Mesothelial cell of epicardium (in vitro differentiated cells): ENCODE measurements around the gene POLK. TPM values are rescaled to one million over a fixed set of nuclear protein-coding genes. Genes with fewer than 3 reads are reported as not detected.
"Not testable (repeated sequence)": the region's sequence is repeated elsewhere in the genome, so short reads cannot be mapped to it uniquely, and the experiment has no call there.

Experiments
- DNase-seq, 2 experiments: peaks; one replicate each; pipeline ENCODE4 v3.0.0; 2021; ENCODE audit warnings: low spot score in 2 of 2; ENCODE audit not compliant: unreplicated experiment in 2 of 2
- H3K27ac Mint-ChIP-seq: 2 replicates; pipeline ENCODE4 v1.8.0; 2021; ENCODE audit warnings: mixed read lengths
- H3K27me3 Mint-ChIP-seq: 2 replicates; pipeline ENCODE4 v1.8.0; 2021; ENCODE audit warnings: low read depth, mixed read lengths
- H3K36me3 Mint-ChIP-seq: 2 replicates; pipeline ENCODE4 v1.8.0; 2021; ENCODE audit warnings: mixed read lengths
- H3K4me1 Mint-ChIP-seq: 2 replicates; pipeline ENCODE4 v1.8.0; 2021; ENCODE audit warnings: mixed read lengths
- H3K4me3 Mint-ChIP-seq: 2 replicates; pipeline ENCODE4 v1.8.0; 2021; ENCODE audit warnings: mild to moderate bottlenecking, moderate library complexity, mixed read lengths
- H3K9me3 Mint-ChIP-seq: 2 replicates; pipeline ENCODE4 v1.8.0; 2021; ENCODE audit warnings: mixed read lengths
- total RNA-seq: library from RNA; stranded (reverse); gene quantifications from 3 replicates; pipeline ENCODE4 v1.2.1, GENCODE V29; 2021
- TF ChIP-seq, protein P1 (sequence below): fragments of 200-600 bp; sonication (generic); IDR thresholded peaks from one replicate; pipeline ENCODE4 v1.5.0; 2021; ENCODE audit warnings: antibody characterized with exemption; ENCODE audit not compliant: unreplicated experiment

Gene POLK
- total RNA-seq, 1 donor from 2014 or later: 29.2 TPM

DNA sequence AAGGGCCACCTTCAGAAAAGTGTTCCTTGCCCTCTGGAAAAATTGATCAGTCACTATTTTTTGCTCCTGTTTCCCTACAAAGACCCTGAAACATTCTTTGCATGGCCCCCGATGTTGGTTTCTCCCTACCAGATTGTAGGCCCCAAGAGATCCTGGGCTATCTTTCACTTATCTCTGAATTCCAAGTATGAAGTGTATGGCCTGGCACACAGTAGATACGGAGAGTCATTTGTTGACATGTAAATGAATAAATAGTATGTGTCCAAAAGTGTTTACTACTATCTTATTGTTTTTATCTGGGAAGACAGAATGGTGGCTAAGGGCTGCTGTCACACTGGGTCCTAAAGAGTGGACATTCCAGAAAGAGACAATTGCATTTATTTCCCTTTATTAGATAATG lies 92.1 kb downstream of the POLK start:
- no peak for DNase-seq
- TF ChIP-seq, protein P1, sequence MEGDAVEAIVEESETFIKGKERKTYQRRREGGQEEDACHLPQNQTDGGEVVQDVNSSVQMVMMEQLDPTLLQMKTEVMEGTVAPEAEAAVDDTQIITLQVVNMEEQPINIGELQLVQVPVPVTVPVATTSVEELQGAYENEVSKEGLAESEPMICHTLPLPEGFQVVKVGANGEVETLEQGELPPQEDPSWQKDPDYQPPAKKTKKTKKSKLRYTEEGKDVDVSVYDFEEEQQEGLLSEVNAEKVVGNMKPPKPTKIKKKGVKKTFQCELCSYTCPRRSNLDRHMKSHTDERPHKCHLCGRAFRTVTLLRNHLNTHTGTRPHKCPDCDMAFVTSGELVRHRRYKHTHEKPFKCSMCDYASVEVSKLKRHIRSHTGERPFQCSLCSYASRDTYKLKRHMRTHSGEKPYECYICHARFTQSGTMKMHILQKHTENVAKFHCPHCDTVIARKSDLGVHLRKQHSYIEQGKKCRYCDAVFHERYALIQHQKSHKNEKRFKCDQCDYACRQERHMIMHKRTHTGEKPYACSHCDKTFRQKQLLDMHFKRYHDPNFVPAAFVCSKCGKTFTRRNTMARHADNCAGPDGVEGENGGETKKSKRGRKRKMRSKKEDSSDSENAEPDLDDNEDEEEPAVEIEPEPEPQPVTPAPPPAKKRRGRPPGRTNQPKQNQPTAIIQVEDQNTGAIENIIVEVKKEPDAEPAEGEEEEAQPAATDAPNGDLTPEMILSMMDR: no peak
- Mint-ChIP-seq H3K9me3 (no peaks in the 10 kb centered on the region), H3K36me3 (peaks cover 5% of the 10 kb centered on the region), H3K4me3 (no peak overlapping the region), H3K27me3 (no peaks in the 10 kb centered on the region), H3K27ac (peak overlapping the region; percentile 81), H3K4me1 (peaks cover 40% of the 10 kb centered on the region)

DNA sequence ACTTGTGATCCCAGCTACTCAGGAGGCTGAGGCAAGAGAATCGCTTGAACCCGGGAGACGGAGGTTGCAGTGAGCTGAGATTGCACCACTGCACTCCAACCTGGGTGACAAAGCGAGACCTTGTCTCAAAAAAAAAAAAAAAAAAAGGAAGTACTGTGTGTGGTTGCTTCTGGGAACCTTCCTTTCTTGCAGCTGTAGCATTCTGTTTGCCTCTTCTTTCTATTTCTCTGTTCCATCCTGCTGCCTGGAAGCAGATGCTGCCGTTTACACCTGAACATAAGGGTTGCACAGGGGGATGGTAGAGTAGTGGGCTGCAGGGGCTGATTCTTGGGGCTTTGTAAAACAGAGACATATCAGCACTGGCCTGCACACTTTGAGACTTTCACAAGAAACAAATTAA lies 95.7 kb downstream of the POLK start:
- H3K4me3 Mint-ChIP-seq, DNase-seq, H3K27ac Mint-ChIP-seq, H3K9me3 Mint-ChIP-seq, H3K36me3 Mint-ChIP-seq, H3K27me3 Mint-ChIP-seq: not testable (repeated sequence)
- H3K4me1 Mint-ChIP-seq: peaks cover 48% of the 10 kb centered on the region

- H3K9me3 Mint-ChIP-seq: no peaks in the 10 kb centered on the region
- no peaks in the 10 kb centered on the region for H3K27me3 Mint-ChIP-seq
- H3K27ac Mint-ChIP-seq: no peak overlapping the region
- no peak for DNase-seq
- TF ChIP-seq, protein P1: no peak
- no peaks in the 10 kb centered on the region for H3K36me3 Mint-ChIP-seq
- peaks cover 42% of the 10 kb centered on the region for H3K4me1 Mint-ChIP-seq
- H3K4me3 Mint-ChIP-seq: no peak overlapping the region
These were observed 97.2 kb downstream of the POLK start for GRCh38 chr5:75608870-75609269.

DNA sequence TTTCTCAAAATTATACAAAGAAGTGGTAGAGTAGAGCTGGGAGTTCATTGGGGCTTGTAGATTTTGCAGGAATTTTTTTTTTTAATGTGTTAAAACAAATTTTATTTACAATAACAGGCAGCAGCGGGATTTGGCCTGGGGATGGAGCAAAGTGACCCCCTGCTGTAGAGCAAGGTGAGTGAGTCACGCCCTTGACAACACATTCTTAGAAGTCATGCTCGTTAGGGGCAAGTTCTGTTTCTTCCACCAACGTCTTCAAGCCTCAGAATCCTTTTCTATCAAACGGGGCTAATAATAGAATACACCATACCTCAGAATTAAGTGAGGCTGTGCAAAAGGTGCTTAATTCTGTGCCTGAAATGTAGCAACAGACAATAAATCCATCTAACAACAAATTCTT lies 98.5 kb downstream of the POLK start:
- H3K4me1 Mint-ChIP-seq: peaks cover 34% of the 10 kb centered on the region
- no peak for DNase-seq
- H3K36me3 Mint-ChIP-seq: no peaks in the 10 kb centered on the region
- no peaks in the 10 kb centered on the region for H3K9me3 Mint-ChIP-seq
- no peaks in the 10 kb centered on the region for H3K27me3 Mint-ChIP-seq
- TF ChIP-seq, protein P1: no peak
- no peak overlapping the region for H3K27ac Mint-ChIP-seq
- no peak overlapping the region for H3K4me3 Mint-ChIP-seq

DNA sequence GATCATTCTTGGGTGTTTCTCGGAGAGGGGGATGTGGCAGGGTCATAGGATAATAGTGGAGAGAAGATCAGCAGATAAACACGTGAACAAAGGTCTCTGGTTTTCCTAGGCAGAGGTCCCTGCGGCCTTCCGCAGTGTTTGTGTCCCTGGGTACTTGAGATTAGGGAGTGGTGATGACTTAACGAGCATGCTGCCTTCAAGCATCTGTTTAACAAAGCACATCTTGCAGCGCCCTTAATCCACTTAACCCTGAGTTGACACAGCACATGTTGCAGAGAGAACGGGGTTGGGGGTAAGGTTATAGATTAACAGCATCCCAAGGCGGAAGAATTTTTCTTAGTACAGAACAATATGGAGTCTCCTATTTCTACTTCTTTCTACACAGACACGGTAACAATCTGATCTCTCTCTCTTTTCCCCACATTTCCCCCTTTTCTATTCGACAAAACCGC lies 99.2 kb downstream of the POLK start:
- peak overlapping the region; percentile 76 for H3K4me3 Mint-ChIP-seq
- DNase-seq, H3K36me3 Mint-ChIP-seq, H3K9me3 Mint-ChIP-seq, H3K27me3 Mint-ChIP-seq: not testable (repeated sequence)
- peaks cover 31% of the 10 kb centered on the region for H3K4me1 Mint-ChIP-seq
- H3K27ac Mint-ChIP-seq: peak overlapping the region; percentile 84

DNA sequence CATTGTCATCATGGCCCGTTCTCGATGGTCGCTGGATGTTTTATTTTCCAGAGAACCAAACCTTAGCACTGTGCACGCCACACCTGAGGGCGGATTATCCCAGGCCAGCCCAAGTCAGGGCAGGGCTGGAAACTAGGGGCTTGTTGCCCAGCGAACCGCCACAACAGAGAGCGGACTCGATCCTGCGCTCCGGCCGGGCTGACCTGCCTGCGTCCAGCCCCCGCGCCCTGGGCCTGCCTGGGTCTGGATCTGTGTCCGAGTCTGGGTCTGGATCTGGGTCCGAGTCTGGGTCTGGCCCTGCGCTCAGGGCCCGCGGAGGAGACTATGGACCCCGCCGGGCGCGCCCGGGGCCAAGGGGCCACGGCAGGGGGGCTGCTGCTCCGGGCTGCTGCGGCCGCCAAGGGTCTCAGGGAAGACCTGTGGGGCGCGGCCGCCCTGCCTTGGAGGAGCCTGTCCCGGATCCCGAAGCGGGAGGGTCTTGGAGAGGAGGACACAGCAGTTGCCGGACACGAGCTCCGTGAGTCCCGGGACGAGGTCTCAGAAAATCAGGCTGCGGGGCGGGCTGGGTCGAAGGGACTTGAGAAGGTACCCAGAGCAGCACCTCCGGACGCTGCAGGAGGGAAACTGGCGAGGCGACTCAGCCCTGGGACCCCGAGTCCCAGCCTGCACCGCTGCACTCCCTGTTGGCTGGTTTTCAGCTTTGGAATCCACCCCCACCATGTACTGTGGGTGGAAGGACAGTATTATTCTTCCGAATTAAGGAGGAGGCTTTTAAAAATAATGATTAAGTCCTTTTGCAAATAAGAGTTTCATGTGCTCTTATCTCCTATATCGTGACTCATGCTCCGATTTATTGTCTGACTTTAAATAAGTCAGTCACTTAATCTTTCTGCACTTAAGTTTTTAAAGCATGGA lies 99.9 kb downstream of the POLK start, which contains the start of gene ANKDD1B:
Gene ANKDD1B, plus strand, starts transcription at position 143 of the 915 bp plus-strand sequence. Its CDS starts 182 bp downstream, at position 325.
- Mint-ChIP-seq H3K27ac (peak within 1 kb of the TSS; percentile 84), H3K9me3 (no peaks in the 10 kb centered on the region), H3K27me3 (no peaks in the 10 kb centered on the region), H3K4me3 (peak within 1 kb of the TSS; percentile 76), H3K4me1 (peaks cover 38% of the 10 kb centered on the region), H3K36me3 (no peaks in the 10 kb centered on the region)
- DNase-seq: peak; percentile 24 to 56
- TF ChIP-seq, protein P1: no peak
